ENCODE results near the gene COA3.
"Not testable (repeated sequence)": the region's sequence is repeated elsewhere in the genome, so short reads cannot be mapped to it uniquely, and the experiment has no call there.

The COA3 gene

DNA sequence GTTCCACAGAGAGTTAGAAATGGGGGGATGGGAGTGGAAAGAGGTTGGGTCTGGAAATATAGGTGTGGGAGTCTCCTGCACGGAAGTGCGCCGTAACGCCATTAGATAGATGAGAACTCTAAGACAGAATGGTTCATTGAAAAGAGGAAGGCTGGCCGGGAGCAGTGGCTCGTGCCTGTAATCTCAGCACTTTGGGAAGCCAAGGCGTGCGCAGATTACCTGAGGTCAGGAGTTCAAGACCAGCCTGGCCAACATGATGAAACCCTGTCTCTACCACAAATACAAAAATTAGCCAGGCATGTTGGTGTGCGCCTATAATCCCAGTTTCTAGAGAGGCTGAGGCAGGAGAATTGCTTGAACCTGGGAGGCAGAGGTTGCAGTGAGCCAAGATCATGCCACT is 30.5 kb downstream of the COA3 start:
- peak in 1 of 2 experiments; percentile 20 for DNase-seq (ENCODE audit: low read depth in 1 of 2, low spot score in 1 of 2)
- TF ChIP-seq SPI1 (IDR thresholded peaks at IDR 0.05; ENCODE audit: borderline replicate concordance, low read depth), result peak; percentile 59; the same call in 1 of the 2 replicates
- H3K4me3 ChIP-seq (replicated peaks; ENCODE audit: insufficient read depth, low read length); H3K27ac ChIP-seq (replicated peaks); H3K27me3 ChIP-seq (ENCODE audit: insufficient read depth, poor library complexity, severe bottlenecking): not testable (repeated sequence)

DNA sequence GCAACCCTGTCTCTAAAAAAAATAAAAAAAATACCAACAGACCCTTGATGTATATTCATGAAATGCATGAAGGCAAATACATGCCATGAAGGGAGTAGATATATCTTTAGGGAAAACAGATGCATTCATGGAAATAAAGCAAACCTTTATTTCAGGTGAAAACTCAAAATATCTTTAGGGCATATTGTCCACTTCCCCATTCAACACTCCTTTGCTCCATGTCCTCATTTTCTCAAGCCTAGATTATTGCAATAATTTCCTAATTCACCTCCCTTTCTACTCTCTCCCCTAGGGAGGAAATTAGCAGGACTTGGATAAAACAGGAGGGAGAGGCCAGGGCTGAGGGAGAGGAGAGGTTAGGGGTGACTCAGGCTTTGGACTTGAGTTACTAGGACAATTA is 31.0 kb downstream of the COA3 start:
- peak; percentile 77 for TF ChIP-seq SPI1 (IDR thresholded peaks at IDR 0.05; ENCODE audit: borderline replicate concordance, low read depth)
- no peak for TF ChIP-seq POLR2AphosphoS5 (IDR thresholded peaks at IDR 0.05; ENCODE audit: low read depth)
- Histone ChIP-seq H3K4me3 (replicated peaks; ENCODE audit: insufficient read depth, low read length) (no peak overlapping the region), H3K27me3 (ENCODE audit: insufficient read depth, poor library complexity, severe bottlenecking) (no peaks in the 10 kb centered on the region), H3K27ac (replicated peaks) (no peak overlapping the region)
- DNase-seq (ENCODE audit: low read depth in 1 of 2, low spot score in 1 of 2), result no peak

DNA sequence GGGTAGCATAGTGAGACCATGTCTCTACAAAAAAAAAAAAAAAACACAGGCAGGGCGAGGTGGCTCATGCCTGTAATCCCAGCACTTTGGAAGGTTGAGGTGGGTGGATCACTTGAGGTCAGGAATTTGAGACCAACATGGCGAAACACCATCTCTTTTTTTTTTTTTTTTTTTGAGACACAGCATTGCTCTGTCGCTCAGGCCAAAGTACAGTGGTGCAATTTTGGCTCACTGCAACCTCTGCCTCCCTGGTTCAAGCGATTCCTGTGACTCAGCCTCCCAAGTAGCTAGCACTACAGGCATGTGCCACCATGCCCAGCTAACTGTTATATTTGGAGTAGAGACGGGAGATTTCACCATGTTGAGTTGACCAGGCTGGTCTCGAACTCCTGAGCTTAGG is 32.4 kb downstream of the COA3 start:
- TF ChIP-seq POLR2AphosphoS5 (IDR thresholded peaks at IDR 0.05; ENCODE audit: low read depth) (no peak), GABPA (IDR thresholded peaks at IDR 0.05; ENCODE audit: low read depth) (no peak), SPI1 (IDR thresholded peaks at IDR 0.05; ENCODE audit: borderline replicate concordance, low read depth) (no peak)
- TF ChIP-seq, protein P1, sequence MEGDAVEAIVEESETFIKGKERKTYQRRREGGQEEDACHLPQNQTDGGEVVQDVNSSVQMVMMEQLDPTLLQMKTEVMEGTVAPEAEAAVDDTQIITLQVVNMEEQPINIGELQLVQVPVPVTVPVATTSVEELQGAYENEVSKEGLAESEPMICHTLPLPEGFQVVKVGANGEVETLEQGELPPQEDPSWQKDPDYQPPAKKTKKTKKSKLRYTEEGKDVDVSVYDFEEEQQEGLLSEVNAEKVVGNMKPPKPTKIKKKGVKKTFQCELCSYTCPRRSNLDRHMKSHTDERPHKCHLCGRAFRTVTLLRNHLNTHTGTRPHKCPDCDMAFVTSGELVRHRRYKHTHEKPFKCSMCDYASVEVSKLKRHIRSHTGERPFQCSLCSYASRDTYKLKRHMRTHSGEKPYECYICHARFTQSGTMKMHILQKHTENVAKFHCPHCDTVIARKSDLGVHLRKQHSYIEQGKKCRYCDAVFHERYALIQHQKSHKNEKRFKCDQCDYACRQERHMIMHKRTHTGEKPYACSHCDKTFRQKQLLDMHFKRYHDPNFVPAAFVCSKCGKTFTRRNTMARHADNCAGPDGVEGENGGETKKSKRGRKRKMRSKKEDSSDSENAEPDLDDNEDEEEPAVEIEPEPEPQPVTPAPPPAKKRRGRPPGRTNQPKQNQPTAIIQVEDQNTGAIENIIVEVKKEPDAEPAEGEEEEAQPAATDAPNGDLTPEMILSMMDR (IDR thresholded peaks at IDR 0.05; ENCODE audit: insufficient read depth, low read length), result no peak
- TF ChIP-seq, protein P2, sequence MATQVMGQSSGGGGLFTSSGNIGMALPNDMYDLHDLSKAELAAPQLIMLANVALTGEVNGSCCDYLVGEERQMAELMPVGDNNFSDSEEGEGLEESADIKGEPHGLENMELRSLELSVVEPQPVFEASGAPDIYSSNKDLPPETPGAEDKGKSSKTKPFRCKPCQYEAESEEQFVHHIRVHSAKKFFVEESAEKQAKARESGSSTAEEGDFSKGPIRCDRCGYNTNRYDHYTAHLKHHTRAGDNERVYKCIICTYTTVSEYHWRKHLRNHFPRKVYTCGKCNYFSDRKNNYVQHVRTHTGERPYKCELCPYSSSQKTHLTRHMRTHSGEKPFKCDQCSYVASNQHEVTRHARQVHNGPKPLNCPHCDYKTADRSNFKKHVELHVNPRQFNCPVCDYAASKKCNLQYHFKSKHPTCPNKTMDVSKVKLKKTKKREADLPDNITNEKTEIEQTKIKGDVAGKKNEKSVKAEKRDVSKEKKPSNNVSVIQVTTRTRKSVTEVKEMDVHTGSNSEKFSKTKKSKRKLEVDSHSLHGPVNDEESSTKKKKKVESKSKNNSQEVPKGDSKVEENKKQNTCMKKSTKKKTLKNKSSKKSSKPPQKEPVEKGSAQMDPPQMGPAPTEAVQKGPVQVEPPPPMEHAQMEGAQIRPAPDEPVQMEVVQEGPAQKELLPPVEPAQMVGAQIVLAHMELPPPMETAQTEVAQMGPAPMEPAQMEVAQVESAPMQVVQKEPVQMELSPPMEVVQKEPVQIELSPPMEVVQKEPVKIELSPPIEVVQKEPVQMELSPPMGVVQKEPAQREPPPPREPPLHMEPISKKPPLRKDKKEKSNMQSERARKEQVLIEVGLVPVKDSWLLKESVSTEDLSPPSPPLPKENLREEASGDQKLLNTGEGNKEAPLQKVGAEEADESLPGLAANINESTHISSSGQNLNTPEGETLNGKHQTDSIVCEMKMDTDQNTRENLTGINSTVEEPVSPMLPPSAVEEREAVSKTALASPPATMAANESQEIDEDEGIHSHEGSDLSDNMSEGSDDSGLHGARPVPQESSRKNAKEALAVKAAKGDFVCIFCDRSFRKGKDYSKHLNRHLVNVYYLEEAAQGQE (IDR thresholded peaks at IDR 0.05; ENCODE audit: insufficient replicate concordance, low read depth), result no peak
- peaks cover 12% of the 10 kb centered on the region for H3K27me3 ChIP-seq (ENCODE audit: insufficient read depth, poor library complexity, severe bottlenecking)
- no peak overlapping the region for H3K27ac ChIP-seq (replicated peaks)
- no peak overlapping the region for H3K4me3 ChIP-seq (replicated peaks; ENCODE audit: insufficient read depth, low read length)
- no peak for DNase-seq (ENCODE audit: low read depth in 1 of 2, low spot score in 1 of 2)

DNA sequence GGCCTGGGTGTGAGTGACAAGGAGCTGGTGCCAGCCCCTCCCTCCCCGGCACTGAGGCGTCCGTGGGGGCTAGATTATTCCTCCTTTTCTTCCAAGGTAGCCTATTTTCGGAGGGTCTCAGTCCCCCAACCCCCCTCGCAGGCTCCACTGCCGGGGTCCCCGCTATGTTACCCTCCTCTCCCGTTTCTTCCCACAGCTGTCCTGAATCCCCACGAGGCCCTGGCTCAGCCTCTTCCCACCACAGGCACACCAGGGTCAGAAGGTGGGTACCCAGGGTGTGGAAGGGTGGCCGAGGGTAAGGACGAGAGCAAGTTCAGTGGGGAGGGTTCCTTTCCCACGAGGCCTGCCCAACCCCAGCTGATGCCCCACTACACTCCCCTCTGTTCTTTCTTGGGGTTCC is 36.9 kb downstream of the COA3 start:
- DNase-seq (ENCODE audit: low read depth in 1 of 2, low spot score in 1 of 2), result no peak
- no peak overlapping the region for H3K4me3 ChIP-seq (replicated peaks; ENCODE audit: insufficient read depth, low read length)
- no peak overlapping the region for H3K27ac ChIP-seq (replicated peaks)
- TF ChIP-seq POLR2AphosphoS5 (IDR thresholded peaks at IDR 0.05; ENCODE audit: low read depth) (no peak), GABPA (IDR thresholded peaks at IDR 0.05; ENCODE audit: low read depth) (no peak), SPI1 (IDR thresholded peaks at IDR 0.05; ENCODE audit: borderline replicate concordance, low read depth) (no peak)
- TF ChIP-seq, protein P1 (IDR thresholded peaks at IDR 0.05; ENCODE audit: insufficient read depth, low read length), result no peak
- TF ChIP-seq, protein P2 (IDR thresholded peaks at IDR 0.05; ENCODE audit: insufficient replicate concordance, low read depth), result no peak
- peaks cover 32% of the 10 kb centered on the region for H3K27me3 ChIP-seq (ENCODE audit: insufficient read depth, poor library complexity, severe bottlenecking)
